BLaER1 (cell line): Measurements from ENCODE around the gene TCEA3.

Experiments used
- H3K27ac ChIP-seq: shearing (Covaris generic); formaldehyde crosslinking; 2 replicates; pipeline ENCODE4 v1.8.1; 2022
- H3K27me3 ChIP-seq: shearing (Covaris generic); formaldehyde crosslinking; 2 replicates; pipeline ENCODE4 v1.8.1; 2022
- H3K36me3 ChIP-seq: shearing (Covaris generic); formaldehyde crosslinking; 2 replicates; pipeline ENCODE4 v1.8.1; 2022
- H3K4me1 ChIP-seq: shearing (Covaris generic); formaldehyde crosslinking; 2 replicates; pipeline ENCODE4 v1.8.1; 2022
- H3K4me2 ChIP-seq: shearing (Covaris generic); formaldehyde crosslinking; 2 replicates; pipeline ENCODE4 v1.8.1; 2022
- H3K4me3 ChIP-seq: shearing (Covaris generic); formaldehyde crosslinking; 2 replicates; pipeline ENCODE4 v1.8.1; 2022
- H3K9ac ChIP-seq: shearing (Covaris generic); formaldehyde crosslinking; 2 replicates; pipeline ENCODE4 v1.8.1; 2022
- H3K9me3 ChIP-seq: shearing (Covaris generic); formaldehyde crosslinking; 2 replicates; pipeline ENCODE4 v1.8.1; 2022
- H4K20me1 ChIP-seq: shearing (Covaris generic); formaldehyde crosslinking; 2 replicates; pipeline ENCODE4 v1.8.1; 2022
- Cebpa-rat ChIP-seq: shearing (Covaris generic); IDR thresholded peaks from 2 replicates; pipeline ENCODE4 v1.8.1; 2022

Gene TCEA3

DNA sequence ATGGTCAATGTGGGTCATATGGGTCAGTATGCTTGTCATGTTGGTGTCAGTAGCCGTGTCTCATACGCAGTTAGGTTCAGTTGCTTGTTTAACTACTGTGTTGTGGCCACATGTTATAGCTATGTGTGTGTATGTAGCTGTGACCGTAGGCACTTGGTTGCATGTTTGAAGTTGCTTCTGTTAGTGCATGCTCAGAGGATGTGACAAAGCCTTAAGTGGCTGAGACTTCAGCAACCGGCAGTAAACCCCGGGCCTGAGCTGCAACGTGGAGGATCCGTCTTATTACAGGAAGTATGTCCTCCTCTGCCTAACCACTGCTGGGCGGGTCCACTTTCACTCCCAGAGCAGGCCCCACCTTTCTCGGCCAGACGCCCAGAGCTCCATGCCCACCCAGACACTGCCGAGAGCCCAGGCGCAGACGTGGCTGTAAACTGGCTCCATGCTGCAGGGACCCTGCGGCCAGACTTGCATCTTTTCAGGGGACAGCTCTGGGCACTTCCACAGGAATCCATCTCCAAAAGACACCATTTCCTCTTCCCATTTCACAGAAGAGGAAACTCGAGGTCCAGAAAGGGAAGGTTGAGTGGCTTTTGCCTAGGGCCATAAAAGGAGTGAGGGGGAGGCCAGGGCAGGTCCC, 2.2 kb downstream of the TCEA3 start:
- Histone ChIP-seq H3K27me3 (peaks cover 54% of the 10 kb centered on the region), H3K9me3 (no peaks in the 10 kb centered on the region), H3K27ac (no peak overlapping the region), H3K4me2 (peak overlapping the region; percentile 40), H4K20me1 (no peaks in the 10 kb centered on the region; the same call in 1 of the 2 replicates), H3K4me3 (no peak overlapping the region), H3K9ac (no peak overlapping the region), H3K36me3 (no peaks in the 10 kb centered on the region), H3K4me1 (peaks cover 25% of the 10 kb centered on the region)
- TF ChIP-seq Cebpa-rat: no peak

GRCh38 chr1:23421753-23422240, 2.8 kb downstream of the TCEA3 start:
- Histone ChIP-seq H3K36me3 (no peaks in the 10 kb centered on the region), H3K4me1 (peaks cover 25% of the 10 kb centered on the region), H3K27me3 (peaks cover 51% of the 10 kb centered on the region), H3K4me2 (no peak overlapping the region), H3K9ac (no peak overlapping the region), H3K4me3 (no peak overlapping the region), H3K9me3 (no peaks in the 10 kb centered on the region), H4K20me1 (no peaks in the 10 kb centered on the region; the same call in 1 of the 2 replicates), H3K27ac (no peak overlapping the region)
- no peak for TF ChIP-seq Cebpa-rat

- H3K4me1 ChIP-seq: peaks cover 25% of the 10 kb centered on the region
- no peak overlapping the region for H3K4me3 ChIP-seq
- H3K4me2 ChIP-seq: no peak overlapping the region
- H3K36me3 ChIP-seq: no peaks in the 10 kb centered on the region
- H4K20me1 ChIP-seq: no peaks in the 10 kb centered on the region; the same call in 1 of the 2 replicates
- TF ChIP-seq Cebpa-rat: no peak
- H3K27ac ChIP-seq: no peak overlapping the region
- no peak overlapping the region for H3K9ac ChIP-seq
- H3K27me3 ChIP-seq: peaks cover 47% of the 10 kb centered on the region
- no peaks in the 10 kb centered on the region for H3K9me3 ChIP-seq
Observed at GRCh38 chr1:23421343-23421742, 3.2 kb downstream of the TCEA3 start.

DNA sequence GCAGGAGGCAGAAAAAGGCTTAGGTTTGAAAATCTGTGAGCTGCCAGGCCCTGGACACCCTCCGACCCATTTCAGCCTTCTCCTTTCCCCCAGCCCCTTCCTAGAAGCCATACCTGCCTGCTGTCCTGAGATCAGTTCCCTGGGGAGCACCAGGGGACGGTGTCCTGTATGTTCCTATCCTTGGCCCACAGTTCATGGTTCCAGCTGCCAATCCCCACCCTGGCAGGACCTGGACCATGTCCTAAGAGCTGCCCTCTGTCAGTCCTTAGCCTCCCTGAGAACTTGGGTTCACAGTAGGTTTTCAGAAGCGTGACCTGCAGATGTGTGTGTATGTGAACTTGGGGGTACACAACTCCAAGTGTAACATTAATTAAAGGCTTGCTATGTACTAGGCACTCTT, 3.8 kb downstream of the TCEA3 start:
- Histone ChIP-seq H3K27ac (no peak overlapping the region), H3K4me2 (no peak overlapping the region), H3K27me3 (peaks cover 41% of the 10 kb centered on the region), H3K4me3 (no peak overlapping the region), H3K36me3 (no peaks in the 10 kb centered on the region), H3K9ac (no peak overlapping the region), H4K20me1 (no peaks in the 10 kb centered on the region; the same call in 1 of the 2 replicates), H3K4me1 (peaks cover 24% of the 10 kb centered on the region), H3K9me3 (no peaks in the 10 kb centered on the region)
- no peak for TF ChIP-seq Cebpa-rat

DNA sequence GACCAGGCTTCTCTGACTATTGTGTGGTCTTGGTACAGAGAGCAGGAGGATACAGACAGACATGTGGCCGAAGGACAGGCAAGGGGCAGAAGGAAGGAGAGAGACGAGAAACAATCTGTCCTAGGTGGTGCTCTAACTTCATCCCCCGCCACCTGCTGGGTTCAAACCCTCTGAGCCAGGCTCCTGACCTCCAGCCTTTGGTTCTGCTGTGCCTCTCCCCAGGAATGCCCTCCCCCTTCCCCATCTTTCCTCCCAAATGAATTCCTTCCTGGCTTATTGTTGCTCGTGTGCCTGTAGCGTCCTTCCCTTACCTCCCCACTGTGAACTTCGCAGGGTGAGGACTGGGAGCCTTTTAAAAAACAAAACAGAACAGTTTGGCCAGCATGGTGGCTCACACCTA, 5.4 kb downstream of the TCEA3 start:
- TF ChIP-seq Cebpa-rat: no peak
- Histone ChIP-seq H4K20me1 (no peaks in the 10 kb centered on the region; the same call in 1 of the 2 replicates), H3K4me3 (no peak overlapping the region), H3K36me3 (no peaks in the 10 kb centered on the region), H3K9ac (no peak overlapping the region), H3K9me3 (no peaks in the 10 kb centered on the region), H3K4me1 (peaks cover 10% of the 10 kb centered on the region), H3K27ac (no peak overlapping the region), H3K4me2 (no peak overlapping the region), H3K27me3 (peaks cover 25% of the 10 kb centered on the region)

- no peak for TF ChIP-seq Cebpa-rat
- Histone ChIP-seq H3K9me3 (no peaks in the 10 kb centered on the region), H3K4me3 (no peak overlapping the region), H3K36me3 (no peaks in the 10 kb centered on the region), H3K27ac (no peak overlapping the region), H3K9ac (no peak overlapping the region), H3K4me2 (no peak overlapping the region), H3K4me1 (peaks cover 5% of the 10 kb centered on the region), H3K27me3 (peaks cover 9% of the 10 kb centered on the region), H4K20me1 (no peaks in the 10 kb centered on the region; the same call in 1 of the 2 replicates)
Observed at GRCh38 chr1:23417570-23417969, 7.0 kb downstream of the TCEA3 start.

GRCh38 chr1:23416964-23417363, 7.6 kb downstream of the TCEA3 start:
- Histone ChIP-seq H3K4me1 (no peaks in the 10 kb centered on the region), H3K36me3 (no peaks in the 10 kb centered on the region), H3K9me3 (no peaks in the 10 kb centered on the region), H3K4me2 (no peak overlapping the region), H4K20me1 (no peaks in the 10 kb centered on the region), H3K4me3 (no peak overlapping the region), H3K27ac (no peak overlapping the region), H3K9ac (no peak overlapping the region), H3K27me3 (peaks cover 3% of the 10 kb centered on the region)
- TF ChIP-seq Cebpa-rat: no peak

DNA sequence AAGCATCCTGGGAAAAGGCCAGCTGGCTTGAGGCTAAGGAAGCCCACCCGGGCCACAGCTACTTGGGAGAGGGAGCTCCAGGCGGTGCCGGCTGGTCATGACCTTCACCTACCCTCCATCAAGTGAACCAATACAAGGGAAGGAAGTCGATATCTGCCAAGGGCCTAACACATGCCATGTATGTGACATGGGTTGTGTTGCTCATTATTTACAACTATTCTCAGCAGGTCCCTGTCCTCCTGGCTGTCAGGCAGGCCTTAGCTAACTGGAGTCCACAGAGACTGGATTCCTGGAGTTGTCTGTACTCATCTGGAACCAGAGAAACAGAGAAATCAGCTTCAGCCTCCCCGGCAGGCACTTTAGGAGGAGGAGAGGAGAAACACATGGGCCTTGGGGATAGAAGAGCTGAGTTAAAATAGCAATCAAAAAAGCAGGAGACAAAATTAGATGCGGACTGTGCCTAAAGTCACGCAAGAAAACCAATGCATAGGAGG, 15.7 kb downstream of the TCEA3 start:
- H3K36me3 ChIP-seq: no peaks in the 10 kb centered on the region
- no peak overlapping the region for H3K9ac ChIP-seq
- H3K4me3 ChIP-seq: no peak overlapping the region
- peaks cover 7% of the 10 kb centered on the region for H3K4me1 ChIP-seq
- H3K9me3 ChIP-seq: no peaks in the 10 kb centered on the region
- H3K27me3 ChIP-seq: no peaks in the 10 kb centered on the region
- TF ChIP-seq Cebpa-rat: no peak
- no peak overlapping the region for H3K27ac ChIP-seq
- no peaks in the 10 kb centered on the region for H4K20me1 ChIP-seq
- no peak overlapping the region for H3K4me2 ChIP-seq

DNA sequence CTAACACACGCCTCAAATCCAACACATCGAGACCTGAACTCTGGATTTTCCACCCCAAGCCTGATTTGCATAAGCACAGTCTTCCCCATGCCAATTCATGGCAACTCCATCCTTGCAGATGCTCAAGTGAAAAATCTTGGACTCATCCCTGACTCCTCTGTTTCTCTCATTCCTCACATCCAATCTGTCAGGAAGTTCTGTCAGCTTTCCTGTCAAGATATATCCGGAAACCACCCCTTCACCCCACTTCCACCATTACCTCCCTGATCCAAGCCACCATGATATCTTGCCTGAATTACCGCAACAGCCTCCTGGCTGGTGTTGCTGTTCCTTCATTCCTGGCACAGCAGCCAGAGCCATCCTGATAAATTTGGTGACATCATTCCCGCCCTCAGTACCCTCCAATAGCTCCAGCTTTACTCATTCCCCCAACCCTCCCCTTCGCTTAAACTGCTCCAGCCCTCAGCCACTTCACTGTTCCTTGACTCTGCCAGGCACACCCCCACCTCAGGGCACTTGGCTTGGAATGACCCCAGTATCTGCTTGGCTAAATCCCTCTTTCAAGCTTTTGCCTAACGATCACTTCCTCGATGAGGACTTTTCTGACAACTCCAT, 17.4 kb downstream of the TCEA3 start:
- Histone ChIP-seq H3K4me3 (no peak overlapping the region), H3K36me3 (no peaks in the 10 kb centered on the region), H4K20me1 (no peaks in the 10 kb centered on the region), H3K27me3 (no peaks in the 10 kb centered on the region), H3K9ac (no peak overlapping the region), H3K4me2 (no peak overlapping the region), H3K4me1 (peaks cover 22% of the 10 kb centered on the region), H3K9me3 (no peaks in the 10 kb centered on the region), H3K27ac (no peak overlapping the region)
- TF ChIP-seq Cebpa-rat: no peak

GRCh38 chr1:23405946-23406345, 18.6 kb downstream of the TCEA3 start:
- TF ChIP-seq Cebpa-rat: no peak
- H3K9ac ChIP-seq: no peak overlapping the region
- no peaks in the 10 kb centered on the region for H3K9me3 ChIP-seq
- H3K36me3 ChIP-seq: no peaks in the 10 kb centered on the region
- no peak overlapping the region for H3K4me3 ChIP-seq
- H4K20me1 ChIP-seq: no peaks in the 10 kb centered on the region
- peaks cover 31% of the 10 kb centered on the region for H3K4me1 ChIP-seq
- no peak overlapping the region for H3K4me2 ChIP-seq
- H3K27ac ChIP-seq: no peak overlapping the region
- H3K27me3 ChIP-seq: no peaks in the 10 kb centered on the region
